ENCODE results near the gene APOE.

GRCh38 chr19:44867578-44867977 is 38.0 kb upstream of the APOE start:
- TF ChIP-seq CTCF (IDR thresholded peaks at IDR 0.05) (no peak), EP300 (IDR thresholded peaks at IDR 0.05) (no peak), POLR2A (IDR thresholded peaks at IDR 0.05) (no peak)

All from gastroesophageal sphincter (tissue), 3 donors.